CD4-positive, alpha-beta T cell treated with Interleukin-21 for 1 hour (primary cell): Measurements from ENCODE around the gene L3MBTL1.

Experiments
- DNase-seq: peaks from one replicate; pipeline ENCODE4 v3.0.0-alpha.2; 2020

Gene L3MBTL1

DNA sequence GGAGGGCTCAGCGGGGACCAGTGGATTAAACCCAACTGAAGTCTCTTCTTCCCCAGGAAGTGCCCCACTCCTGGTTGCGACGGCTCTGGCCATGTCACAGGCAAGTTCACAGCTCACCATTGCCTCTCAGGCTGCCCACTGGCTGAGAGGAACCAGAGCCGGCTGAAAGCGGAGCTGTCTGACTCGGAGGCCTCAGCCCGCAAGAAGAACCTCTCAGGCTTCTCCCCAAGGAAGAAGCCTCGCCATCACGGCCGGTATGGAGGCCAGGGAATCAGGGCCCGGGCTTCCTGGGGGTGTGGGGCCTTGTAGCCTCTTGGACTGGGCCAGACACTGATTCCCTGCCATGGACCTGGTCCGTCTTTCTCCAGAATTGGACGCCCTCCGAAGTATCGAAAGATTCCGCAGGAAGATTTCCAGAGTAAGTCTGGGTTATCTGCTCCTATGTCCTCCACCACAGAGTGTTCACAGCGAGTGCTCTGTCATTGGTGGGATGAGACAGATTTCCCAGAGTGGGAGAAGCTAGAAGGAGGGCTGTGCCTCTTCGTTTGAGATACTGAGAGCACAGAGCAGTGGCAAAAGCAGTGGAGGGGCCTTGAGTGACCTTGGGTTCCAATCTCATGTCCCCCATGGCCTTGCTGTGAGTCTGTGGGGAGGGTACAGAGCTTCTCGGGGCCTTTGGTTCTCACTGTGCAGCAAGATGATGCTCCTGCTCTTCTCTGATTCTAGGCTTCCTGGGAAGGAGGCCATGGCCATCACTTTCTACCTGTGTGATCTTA, 28.7 kb downstream of the L3MBTL1 start:
- DNase-seq = no peak

DNA sequence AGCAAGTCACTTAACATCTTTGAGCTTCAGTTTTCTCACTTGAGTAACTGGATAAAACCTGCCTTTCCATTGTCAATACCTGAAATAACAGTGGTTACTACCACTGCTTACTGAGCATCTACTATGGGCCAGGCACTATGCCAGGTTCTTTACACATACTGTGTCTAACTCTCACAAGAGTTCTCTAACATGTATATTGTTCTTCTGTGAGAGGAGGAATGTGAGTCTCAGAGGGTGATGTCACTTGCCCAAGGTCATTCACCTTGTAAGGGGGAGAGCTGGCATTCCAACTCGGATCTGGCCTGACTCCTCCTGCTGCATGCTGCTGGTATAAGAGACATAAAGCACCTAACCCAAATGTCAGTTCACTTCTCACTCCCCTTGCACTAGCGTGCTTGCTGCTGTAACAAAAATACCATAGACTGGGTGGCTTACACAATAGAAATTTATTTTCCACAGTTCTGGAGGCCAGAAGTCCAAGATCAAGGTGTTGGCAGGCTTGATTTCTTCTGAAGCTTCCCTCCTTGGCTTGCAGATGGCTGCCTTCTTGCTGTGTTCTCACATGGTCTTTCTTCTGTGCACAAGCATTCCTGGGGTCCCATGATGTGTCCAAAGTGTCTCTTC, 29.4 kb downstream of the L3MBTL1 start:
- DNase-seq = no peak

DNA sequence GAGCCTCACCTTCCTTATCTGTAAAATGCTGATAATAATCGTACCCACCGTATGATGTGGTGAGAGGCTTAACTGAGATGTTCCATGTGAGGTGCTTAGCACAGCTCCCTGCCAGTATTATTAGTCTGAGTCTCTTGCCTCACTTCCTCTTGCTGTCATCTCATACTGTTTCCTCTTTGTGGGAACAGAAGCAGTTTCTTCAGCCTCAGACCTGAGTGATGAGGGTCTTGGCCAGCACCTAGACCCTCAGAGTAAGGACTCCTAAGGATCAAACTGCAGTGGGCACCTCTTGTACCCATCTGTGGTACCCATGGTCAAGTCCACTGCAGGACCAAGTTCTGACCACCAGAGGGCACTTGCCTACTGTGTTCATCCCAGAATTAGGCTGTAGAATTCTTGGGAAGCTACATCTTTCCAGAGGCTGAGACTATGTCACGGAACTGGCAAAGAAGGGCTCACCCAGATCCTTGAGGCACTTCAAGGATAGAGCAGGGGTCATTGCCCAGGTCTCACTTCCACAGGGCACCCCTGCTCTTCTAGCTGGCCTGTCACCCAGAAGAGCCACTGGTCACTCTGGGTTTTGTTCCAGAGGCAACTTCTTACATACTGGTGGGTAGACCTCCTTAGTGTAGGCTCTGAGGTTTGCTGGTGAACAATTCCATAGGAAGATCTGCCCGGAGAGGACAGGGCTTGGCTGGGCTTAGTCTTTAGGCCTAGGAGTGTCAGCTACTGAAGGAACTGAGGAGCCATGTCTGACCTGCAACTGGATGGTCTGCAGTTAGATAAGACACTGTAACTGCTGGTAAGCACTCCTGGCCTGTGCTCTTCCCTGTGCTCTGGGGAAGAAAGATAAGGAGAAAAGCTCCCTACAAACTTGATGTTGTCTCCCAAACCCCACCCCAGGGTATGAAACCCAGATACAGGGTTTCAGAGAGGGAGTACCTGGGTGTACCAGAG, 30.7 kb downstream of the L3MBTL1 start:
- peak; percentile 42 for DNase-seq

DNA sequence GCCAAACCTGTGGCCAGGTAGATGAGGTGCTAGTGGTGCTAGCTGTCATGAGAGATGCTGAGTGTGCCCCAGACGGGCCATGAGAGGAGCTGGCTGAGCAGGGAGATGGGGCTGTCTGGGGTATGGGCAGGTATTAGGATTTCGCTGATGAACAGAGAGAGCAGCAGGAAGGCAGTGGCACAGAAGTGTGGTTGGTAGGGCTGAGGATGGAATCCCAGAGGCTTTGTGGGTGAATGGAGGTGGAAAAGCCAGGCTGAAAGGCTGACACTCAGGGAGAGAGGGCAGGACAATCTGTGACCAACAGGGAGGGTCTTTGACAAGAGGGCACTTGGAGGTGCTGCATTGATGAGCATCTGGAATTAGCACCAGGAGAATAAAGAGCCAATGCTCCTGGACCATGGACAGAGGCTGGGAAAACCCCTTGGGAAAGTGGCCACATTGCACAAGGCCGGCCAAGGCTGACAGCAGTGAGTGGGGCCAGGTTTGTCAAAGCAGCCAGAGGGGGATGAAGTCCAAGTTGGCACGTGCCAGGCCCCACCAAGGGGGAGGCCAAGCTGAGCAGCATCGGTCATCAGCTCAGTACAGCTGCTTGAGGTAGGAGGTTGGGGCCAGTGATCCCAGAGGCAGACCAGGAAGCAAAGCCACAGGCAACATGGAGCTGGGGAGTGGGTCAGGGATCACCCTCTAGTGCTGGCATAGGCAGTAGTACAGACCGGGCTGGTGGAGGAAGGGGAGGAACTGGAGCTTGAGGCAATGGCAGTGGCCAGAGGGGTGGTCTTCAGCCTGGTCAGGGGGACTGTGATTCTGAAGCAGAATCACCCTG, 31.6 kb downstream of the L3MBTL1 start:
- no peak for DNase-seq

DNA sequence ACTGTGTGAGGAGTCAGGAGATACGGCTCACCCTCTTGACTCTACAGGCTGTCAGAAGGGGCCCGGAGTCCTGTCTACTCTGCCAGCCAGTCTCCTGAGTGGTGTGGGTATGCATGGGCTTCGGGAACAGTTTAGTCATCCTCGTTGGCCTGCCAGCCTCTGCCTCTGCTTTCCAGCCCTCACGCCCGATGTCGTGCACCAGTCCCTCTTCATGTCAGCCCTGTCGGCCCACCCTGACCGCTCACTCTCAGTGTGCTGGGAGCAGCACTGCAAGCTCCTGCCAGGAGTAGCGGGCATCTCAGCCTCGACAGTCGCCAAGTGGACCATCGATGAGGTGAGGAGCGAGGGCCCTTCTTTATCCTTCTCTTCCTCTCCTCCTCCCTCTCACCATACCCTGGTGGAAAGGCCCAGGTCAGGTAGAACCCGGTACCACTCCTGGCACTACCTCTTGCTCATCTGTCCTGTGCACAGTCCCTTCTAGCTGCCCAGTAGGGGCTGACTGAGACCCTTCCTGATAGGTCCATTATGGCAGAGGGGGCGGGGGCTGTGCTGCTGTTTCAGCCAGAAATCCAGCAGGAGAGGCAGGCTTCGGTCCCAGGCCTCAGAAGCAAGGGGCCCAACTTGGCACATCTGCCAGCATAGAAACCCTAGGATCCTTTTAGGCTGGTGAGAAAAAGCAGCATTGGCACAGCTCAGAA, 32.6 kb downstream of the L3MBTL1 start:
- no peak for DNase-seq

DNA sequence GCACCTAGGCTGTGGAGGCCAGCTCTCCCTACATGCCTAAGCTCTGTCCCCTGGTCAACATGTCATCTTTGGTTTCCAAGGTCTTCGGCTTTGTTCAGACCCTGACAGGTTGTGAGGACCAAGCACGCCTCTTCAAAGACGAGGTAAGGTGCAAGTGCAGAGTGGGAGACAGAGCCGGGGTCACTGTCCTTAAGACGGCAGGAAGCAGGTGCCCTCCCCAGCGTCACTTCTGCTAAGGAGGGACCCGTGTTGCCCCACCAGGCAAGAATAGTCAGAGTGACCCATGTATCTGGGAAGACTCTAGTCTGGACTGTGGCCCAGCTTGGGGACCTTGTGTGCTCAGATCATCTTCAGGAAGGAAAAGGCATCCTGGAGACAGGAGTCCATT, 33.2 kb downstream of the L3MBTL1 start:
- DNase-seq = no peak

DNA sequence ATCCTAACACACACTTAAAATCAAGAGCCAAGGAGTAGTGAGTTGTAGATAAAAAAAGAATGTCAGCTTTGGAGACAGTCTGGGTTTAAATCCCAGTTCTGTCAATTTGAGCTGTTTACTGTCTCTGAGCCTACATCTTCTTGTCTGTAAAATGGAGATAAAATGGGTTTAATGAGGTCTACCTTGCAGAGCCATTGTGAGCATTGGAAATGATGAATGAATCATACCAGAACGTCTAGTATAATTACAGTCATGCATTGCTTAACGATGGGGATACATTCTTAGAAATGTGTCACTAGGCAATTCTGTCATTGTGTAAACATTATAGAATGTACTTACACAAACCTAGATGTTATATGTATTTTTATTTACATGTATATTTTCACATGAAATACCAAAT, 33.7 kb downstream of the L3MBTL1 start:
- no peak for DNase-seq

DNA sequence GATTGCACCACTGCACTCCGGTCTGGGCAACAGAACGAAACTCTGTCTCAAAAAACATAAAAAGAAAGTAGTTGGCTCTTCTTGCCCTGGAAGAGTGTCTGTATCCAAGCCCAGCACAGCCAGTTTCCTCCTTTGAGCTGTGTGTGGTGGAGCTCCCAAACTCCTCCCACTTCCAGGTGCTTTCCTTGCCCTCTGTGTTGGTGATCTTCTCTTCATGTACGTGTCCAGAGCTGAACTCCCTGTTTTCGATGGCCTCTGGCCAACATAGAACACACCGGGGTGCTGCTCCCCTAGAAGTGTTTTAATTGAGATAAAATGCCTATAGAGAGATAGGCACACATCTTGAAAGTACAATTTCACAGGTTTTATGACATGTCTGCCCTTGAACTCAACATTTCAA, 34.7 kb downstream of the L3MBTL1 start:
- DNase-seq = no peak

DNA sequence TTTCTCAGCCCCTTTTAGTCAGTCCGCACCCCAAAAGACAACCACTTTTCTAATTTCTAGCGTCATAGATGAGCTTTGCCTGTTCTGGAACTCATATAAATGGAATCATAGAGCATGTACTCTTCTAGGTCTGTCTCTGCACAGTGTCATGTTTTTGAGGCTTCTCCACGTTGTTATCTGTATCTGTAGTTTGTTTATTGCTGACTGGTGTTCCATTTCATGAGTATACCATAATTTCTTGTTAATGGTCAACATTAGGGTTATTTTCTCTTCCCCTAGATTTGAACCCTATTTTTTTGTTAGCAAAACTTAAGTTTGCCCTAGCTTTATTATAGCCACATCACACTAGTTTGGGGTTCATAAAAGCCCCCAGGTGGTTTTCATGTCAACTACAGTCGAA, 35.2 kb downstream of the L3MBTL1 start:
- no peak for DNase-seq

DNA sequence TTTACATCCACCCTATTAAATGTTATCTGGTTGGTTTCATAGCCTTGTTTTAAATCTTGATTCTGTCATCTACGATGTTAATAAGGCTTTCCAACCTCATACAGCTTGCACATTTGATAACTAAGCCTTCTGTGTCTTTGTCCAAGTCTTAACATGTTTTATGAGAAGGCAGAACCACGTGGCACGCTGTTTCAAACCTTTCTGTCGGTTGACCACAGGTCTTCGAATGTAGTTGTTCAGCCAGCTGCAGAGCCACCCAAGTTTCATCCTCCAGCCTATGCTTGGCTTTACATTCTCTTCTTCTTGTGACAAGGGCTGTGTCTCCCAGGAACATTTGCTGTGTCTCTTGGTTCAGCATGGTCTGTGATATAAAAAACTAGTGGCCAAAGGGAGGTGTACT, 35.6 kb downstream of the L3MBTL1 start:
- no peak for DNase-seq

DNA sequence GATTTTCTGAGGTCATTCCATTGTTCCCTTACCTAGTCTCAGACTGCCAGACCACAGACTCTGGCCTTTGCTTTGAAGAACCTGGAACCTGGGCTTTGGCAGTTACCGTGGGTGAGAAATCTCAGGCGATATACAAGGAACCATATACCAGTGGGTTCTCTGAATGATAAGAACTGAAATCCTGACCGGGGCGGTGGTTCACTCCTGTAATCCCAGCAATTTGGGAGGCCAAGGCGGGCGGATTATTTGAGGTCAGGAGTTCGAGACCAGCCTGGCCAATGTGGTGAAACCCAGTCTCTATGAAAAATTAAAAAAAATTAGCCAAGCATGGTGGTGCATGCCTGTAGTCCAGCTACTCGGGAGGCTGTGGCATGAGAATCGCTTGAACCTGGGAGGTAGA, 37.0 kb downstream of the L3MBTL1 start:
- no peak for DNase-seq

DNA sequence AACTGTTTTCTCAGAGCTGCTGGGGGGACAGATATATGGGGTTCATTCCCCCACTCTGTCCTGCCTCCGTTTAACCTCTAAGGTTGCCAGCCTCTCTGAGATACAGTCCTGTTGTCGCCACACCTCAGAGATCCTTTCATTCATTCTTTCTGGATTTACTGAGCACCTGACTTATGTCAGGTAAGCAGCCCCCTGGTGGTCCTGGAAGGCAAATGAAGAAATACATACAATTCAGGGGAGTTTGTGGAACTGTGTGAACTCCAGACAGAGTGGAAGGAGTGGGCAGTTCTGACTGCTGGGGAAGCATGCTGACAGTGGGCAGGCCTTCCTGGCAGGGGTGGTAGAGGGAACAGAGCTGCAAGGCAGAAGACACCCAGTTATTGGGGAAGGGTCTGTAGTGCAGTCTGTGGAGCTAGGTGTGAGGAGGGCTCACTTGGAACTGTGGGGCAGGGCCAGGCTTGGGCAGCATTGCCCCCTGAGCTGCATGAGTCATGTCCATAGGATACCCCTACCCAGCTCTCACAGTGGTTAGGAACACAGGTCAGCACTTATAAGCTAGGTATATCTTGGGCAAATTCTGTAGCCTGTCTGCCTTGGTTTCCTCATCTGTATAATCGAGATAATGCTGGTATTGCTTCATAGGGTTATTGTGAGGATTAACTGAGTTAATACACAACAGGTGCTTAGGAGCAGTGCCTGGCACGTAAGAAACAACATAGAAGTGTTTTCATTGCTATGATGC, 38.5 kb downstream of the L3MBTL1 start:
- no peak for DNase-seq

DNA sequence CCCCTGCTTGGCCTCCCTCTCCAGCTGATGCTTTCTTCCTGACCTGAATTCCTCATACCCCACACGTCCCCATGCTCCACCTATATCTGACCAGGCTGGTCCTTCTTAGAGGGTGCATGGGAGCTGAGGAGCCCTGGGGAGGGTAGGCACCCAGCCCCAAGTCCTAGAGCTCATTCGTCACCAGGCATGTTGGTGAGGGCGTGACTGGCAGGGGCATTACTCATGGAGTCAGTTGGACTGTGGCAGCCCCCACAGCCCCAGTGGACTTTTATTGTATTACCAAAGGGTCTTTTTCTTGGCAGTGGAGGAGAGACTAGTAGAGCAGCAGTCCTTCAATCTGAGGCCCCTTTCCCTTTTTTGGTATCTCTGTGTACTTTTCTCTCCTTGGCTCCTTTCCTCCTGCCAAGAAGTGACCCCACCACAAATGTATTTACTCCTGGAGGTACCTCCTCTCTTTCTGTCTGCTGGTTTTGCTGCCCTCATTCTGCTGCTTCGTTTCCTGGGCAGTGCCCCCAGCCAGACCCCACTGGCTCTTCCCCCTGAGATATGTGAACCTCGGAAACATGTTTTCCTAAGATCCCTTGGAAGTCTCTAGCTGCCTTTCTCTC, 40.9 kb downstream of the L3MBTL1 start:
- no peak for DNase-seq

DNA sequence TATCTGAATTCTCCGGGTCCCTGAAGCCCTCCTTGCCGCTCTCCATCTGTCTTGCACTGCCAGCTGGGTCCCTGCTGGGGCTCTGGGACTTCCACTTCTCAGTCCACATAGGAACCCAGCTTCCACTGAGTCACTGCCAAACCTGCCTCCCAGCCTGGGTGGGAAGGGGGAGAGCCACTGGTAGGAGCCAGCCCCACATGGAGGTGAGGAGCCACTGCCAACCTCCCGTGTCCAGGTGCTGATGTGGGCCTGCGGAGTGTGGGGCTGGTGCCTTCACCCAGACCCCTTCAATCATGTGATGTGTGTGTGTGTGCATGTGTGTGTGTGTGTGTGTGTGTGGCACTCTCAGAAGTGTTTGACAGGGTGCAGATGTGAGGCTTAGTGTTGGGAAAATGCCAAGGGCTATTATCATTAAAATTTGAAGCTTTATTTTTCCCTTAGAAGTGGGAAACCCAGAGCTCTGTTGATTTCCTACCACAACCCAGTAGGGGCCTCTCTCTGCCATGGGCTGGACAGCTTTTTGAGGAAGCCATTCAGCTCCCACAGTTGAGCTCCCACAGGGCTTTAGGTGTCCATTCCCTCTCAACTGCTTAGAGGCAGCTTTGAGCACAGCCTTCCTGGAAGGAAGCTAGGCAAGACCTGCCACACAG, 42.0 kb downstream of the L3MBTL1 start:
- DNase-seq = no peak

DNA sequence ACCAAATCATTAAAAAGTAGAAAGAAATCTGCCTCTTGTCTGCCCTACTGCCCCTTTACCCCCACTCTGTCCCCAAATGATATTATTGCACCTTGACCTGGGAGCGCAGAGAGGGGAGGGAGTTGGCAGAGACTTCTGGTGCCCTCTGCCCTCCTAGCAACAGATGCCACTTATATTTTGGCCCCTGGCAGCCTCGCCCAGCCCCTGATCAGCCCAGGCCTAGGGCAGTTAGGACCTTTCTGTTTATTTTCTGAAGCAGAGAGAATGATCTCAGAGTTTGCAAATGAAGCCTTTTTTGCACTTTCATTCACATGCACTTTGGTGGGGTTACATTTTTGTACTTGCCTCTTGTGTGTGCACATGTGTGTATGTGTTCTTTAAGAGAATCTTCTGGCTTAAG, 43.0 kb downstream of the L3MBTL1 start:
- DNase-seq = no peak

DNA sequence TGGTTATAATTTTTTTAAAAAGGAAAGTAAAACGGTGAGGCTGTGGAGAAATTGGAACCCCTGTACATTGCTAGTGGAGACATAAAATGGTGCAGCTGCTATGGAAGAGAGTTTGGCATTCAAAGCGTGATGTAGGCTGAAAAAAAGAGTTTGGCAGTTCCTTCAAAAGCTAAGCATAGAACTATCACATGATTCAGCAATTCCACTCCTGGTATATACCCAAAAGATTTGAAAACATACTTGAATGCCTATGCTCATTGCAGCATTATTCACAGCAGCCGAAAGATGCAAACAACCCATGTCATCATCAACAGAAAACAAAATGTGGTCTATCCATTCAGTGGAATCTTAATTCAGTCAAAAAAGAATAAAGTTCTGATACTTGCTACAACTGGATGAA, 46.9 kb downstream of the L3MBTL1 start:
- DNase-seq = no peak

DNA sequence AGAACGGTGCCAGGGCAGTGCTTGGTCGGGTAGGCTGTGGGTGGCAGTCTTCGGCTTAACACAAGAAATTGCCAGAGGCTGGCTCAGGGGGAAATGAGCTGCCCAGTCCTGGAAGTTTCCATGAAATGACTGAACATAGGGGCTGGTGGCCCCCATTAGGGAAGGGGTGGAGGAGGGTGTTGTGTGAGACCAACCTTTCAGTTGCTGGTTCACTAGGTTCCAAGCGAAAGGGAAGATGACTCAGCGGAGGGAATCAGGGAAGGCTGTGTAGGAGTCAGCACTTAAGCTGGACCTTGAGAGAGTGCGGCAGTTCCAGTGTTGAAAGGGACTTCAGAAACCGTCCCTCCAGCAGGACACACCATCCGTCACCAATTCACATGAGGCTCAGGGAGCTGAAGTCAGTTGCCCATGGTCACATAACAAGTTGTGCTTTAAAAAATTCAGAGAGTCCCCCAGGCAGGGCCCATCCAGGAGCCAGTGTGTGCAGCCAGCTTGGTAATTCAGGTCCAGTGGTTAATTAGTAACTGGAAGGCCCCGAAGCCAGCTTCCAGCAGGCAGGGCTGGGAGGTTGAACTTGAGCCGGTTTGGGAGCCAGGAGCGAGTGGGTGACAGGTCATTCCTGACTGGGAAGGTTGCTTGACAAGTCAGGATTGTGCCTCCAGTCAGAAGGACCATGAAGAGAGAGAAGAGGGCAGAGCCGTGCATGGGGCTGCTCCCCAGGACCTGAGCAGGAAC, 51.1 kb downstream of the L3MBTL1 start, which contains the start of gene SGK2:
TSS of gene SGK2 (plus strand) at position 616 of the 735 bp plus-strand sequence. CDS start 7,469 bp downstream, outside the sequence.
- DNase-seq = no peak

DNA sequence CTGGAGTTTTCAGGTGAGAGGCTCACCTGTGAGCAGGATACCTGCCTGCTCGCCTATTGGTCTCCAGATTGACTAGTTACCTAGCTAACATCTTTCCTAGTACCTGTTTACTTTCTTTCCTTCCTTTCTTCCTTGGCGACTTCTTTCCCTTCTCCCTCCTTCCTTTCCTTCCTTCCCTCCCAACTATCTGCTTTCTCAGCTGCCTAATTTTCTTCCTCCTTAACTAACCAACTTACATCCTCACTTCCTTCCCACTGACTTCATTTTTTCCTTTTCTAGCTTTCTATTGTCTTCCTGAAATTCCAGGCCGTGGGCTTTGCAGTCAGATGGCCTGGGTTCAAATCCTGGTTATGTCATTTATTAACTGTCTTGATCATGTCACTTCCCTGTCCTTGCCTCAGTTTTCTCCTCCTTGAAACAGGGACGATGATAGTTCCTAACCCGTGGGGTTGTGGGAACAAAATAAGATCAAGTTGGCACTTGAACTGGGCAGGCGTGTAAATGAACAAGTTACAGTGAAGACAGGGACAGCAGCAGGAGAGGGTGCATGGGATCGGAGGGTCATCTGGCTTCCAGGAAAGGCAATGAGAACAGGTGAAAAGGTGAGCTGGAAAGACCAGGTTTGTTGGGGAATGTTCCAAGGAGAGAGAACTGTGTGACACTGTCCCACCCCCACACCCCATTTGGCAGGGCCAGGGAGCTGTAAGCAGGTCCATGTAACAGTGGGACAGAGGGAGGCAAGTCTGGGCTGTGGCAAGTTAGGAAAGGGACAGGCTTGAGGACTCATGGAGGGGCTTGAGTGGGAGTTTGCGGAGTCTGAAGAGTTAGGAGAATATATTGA, 51.9 kb downstream of the L3MBTL1 start:
- no peak for DNase-seq

DNA sequence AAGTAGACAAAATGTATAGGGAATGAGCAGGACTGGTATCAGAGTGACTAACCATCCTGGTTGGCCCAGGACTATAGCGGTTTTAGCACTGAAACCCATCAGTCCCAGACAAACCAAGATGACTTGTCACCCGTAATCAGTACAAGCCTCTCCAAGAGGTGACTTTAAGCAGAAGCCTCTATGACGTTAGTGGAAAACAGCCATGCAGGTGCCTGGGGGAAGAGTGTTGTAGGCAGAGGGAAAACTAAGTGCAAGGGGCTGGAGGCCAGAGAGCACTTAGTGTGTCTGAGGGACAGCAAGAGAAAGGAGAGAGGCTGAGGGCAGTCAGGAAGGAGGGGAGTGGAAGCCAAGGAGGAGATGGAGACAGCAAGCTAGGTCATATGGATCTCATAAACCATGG, 53.5 kb downstream of the L3MBTL1 start:
- no peak for DNase-seq
